GM12875 (cell line): ENCODE measurements around the gene BCS1L.

ENCODE experiments used
- H3K4me3 ChIP-seq: one replicate; pipeline ENCODE4 v1.5.1; 2011; ENCODE audit warnings: low read depth, low read length, control low read depth
- TF ChIP-seq, protein P1 (sequence below): IDR thresholded peaks from 2 replicates; pipeline ENCODE4 v1.5.1; 2011; ENCODE audit warnings: low read depth, mild to moderate bottlenecking, control low read depth, inconsistent platforms, low read length, moderate library complexity, borderline replicate concordance; ENCODE audit not compliant: insufficient read depth

BCS1L gene, protein sequence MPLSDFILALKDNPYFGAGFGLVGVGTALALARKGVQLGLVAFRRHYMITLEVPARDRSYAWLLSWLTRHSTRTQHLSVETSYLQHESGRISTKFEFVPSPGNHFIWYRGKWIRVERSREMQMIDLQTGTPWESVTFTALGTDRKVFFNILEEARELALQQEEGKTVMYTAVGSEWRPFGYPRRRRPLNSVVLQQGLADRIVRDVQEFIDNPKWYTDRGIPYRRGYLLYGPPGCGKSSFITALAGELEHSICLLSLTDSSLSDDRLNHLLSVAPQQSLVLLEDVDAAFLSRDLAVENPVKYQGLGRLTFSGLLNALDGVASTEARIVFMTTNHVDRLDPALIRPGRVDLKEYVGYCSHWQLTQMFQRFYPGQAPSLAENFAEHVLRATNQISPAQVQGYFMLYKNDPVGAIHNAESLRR

DNA sequence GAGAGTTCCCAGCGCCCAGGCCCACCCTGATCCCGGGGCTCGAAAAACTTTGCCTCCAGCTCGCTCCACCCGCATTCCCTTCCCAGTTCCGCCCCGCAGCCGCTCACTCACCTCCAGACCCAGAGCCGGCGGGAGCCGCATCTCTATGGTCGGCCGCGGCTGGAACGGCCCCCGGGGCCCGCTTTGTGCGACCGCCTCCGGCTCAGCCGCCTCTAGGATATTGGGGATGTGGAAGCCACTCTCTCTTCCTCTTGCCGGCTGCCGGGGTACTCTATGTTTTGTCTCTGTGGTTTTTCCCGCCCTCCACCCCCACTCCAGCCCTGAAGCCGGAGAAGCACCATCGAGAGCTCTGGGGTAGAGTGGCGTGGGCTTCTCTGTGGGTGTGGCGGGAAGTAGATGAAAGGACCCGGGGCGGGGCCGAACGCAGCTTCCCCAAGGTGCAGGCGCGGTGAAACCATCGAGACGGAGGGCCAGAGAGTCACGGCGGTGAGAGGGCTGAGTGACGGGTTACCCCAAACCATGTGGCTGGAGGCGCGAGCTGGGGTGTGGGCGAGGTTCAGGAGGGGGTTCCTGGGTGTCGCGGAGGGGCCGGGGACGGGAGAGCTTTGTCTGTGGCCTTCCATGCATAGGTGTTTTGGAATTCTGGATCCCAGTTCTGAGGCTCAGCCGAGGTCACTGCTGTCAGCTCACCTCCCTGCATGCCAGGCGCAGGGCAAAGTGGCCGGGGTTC is at the start of gene BCS1L, which contains the start of gene ZNF142:
Gene BCS1L, plus strand, starts transcription at position 426 of the 730 bp plus-strand sequence. CDS start 1,305 bp downstream, outside the sequence.
Gene ZNF142, minus strand, starts transcription at position 366 of the 730 bp plus-strand sequence. CDS start 3,194 bp downstream, outside the sequence.
- peak within 1 kb of the TSS; percentile 77 for H3K4me3 ChIP-seq
- TF ChIP-seq, protein P1, sequence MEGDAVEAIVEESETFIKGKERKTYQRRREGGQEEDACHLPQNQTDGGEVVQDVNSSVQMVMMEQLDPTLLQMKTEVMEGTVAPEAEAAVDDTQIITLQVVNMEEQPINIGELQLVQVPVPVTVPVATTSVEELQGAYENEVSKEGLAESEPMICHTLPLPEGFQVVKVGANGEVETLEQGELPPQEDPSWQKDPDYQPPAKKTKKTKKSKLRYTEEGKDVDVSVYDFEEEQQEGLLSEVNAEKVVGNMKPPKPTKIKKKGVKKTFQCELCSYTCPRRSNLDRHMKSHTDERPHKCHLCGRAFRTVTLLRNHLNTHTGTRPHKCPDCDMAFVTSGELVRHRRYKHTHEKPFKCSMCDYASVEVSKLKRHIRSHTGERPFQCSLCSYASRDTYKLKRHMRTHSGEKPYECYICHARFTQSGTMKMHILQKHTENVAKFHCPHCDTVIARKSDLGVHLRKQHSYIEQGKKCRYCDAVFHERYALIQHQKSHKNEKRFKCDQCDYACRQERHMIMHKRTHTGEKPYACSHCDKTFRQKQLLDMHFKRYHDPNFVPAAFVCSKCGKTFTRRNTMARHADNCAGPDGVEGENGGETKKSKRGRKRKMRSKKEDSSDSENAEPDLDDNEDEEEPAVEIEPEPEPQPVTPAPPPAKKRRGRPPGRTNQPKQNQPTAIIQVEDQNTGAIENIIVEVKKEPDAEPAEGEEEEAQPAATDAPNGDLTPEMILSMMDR = no peak

GRCh38 chr2:218615868-218616315 is 43.6 kb upstream of the BCS1L start:
- no peak overlapping the region for H3K4me3 ChIP-seq
- TF ChIP-seq, protein P1 = no peak

DNA sequence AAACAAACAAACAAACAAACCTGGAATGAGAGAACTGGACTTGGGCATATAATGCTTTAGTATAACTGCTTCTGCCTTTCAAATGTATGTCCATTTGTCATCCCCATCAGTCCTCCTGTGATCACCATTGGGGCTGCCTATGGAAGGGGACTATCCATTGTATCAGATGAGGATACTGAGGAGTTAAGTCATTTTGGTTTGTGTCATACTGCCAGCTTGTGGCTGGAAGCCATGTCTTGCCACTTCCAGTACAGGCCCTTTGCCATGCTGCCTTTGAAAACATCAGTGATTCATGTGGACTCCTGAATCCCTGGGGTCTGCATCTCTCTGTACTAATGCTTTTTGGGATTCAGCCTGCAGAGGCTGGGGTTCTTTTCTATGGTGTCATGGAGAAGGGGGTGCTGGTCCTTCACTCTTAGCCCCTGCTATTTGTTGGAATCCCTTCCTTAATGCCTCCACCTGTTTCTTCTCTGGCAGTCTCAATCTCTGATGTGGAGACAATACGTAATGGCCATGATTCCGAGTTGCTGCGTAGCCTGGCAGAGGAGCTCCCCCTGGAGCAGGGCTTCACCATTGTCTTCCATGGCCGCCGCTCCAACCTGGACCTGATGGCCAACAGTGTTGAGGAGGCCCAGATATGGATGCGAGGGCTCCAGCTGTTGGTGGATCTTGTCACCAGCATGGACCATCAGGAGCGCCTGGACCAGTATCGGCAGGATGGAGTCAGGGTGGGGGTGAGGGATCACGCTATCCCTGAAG is 41.2 kb upstream of the BCS1L start:
- TF ChIP-seq, protein P1 = no peak
- no peak overlapping the region for H3K4me3 ChIP-seq

DNA sequence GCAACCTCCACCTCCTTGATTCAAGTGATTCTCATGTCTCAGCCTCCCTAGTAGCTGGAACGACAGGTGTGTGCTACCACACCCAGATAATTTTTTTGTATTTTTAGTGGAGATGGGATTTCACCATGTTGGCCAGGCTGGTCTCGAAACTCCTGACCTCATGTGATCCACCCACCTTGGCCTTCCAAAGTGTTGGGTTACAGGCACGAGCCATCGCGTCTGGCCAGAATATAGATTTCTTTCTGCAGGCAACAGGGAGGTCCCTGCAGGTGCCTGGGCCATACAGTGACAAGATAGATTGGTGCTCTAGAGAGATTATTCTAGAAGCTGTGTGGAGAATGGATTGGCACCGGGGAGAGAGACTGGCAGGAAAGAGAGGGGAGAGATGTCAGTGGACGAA is 38.5 kb upstream of the BCS1L start:
- TF ChIP-seq, protein P1 = no peak
- H3K4me3 ChIP-seq = no peak overlapping the region

DNA sequence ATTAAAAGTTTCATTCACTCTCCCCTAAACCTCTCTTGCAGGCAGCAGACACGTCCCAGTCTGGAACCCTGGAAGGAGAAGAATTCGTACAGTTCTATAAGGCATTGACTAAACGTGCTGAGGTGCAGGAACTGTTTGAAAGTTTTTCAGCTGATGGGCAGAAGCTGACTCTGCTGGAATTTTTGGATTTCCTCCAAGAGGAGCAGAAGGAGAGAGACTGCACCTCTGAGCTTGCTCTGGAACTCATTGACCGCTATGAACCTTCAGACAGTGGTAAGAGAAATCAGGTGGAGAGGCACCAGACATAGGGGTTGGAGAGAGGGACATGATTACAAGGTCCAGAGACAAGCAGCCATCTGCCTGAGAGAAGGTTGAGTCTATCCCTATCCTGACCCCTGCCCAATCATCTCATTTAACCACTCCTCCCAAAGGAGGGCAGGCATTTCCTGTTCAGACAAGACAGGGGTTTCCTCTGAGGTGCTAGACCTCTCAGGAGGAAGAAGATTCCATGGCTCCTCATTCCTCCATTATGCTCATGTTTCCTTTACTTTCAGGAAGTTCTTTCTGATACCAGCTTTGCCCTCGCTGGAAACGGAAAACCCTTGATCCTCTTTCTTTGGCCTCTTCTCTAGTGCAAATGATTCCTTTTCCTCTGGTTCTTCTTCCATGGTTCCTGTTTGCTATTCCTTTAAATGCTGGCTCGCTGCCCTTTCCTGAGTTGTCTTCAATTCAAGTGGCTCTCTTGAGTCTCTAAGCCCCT is 36.7 kb upstream of the BCS1L start:
- TF ChIP-seq, protein P1 = no peak
- no peak overlapping the region for H3K4me3 ChIP-seq

DNA sequence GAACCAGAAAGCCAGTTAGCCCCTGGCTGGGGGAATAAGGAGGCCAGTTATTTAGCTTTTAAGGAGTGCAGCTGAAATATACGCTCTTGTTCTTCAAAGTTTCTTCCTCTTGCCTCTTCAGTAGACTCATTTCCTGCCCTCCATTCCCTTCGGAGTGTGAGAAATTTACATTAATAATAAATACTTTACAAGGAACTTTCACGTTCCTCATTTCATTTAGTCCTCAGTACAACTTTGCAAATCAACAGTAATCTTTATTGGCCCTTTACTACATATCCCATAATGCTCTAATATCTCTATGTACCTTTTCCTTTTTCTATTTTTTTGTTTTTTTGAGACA is 36.1 kb upstream of the BCS1L start:
- TF ChIP-seq, protein P1 = no peak
- no peak overlapping the region for H3K4me3 ChIP-seq
